ENCODE results near the gene STAG1. TPM values are rescaled to one million over a fixed set of nuclear protein-coding genes. Genes with fewer than 3 reads are reported as not detected.
A peak's percentile ranks its signal among the peaks of the same experiment; 100 is the strongest.
"Not testable (repeated sequence)": the region's sequence is repeated elsewhere in the genome, so short reads cannot be mapped to it uniquely, and the experiment has no call there.

STAG1 gene
- total RNA-seq, 2 experiments from 2014 or later = 38.7 to 44.7 TPM

GRCh38 chr3:136745916-136746315 is 6.3 kb downstream of the STAG1 start:
- no peaks in the 10 kb centered on the region for H3K9me3 Mint-ChIP-seq (ENCODE audit: insufficient read depth)
- no peak for DNase-seq
- peaks cover 27% of the 10 kb centered on the region for H3K36me3 Mint-ChIP-seq (ENCODE audit: low read depth)
- no peaks in the 10 kb centered on the region for H3K27me3 Mint-ChIP-seq (ENCODE audit: low read depth)
- CTCF ChIA-PET = interaction anchor here (1.0 to 1.7 kb wide), 3 partner anchors 11 to 354 kb away, joined by 3 to 5 read pairs (median 5); no protein-coding TSS in a partner anchor
- no peak for ATAC-seq
- no peak overlapping the region for H3K27ac Mint-ChIP-seq
- H3K4me1 Mint-ChIP-seq (ENCODE audit: low read depth) = peaks cover 45% of the 10 kb centered on the region
- POLR2A ChIA-PET = interaction anchor here (0.8 kb wide), 1 partner anchor 10 kb away, joined by 3 read pairs; no protein-coding TSS in a partner anchor
- no peak overlapping the region for H3K4me3 Mint-ChIP-seq

GRCh38 chr3:136741063-136741462 is 11.1 kb downstream of the STAG1 start:
- DNase-seq = no peak
- peaks cover 29% of the 10 kb centered on the region for H3K4me1 Mint-ChIP-seq (ENCODE audit: low read depth)
- H3K27ac Mint-ChIP-seq = no peak overlapping the region
- ChIA-PET CTCF (interaction anchor here (1.0 to 3.1 kb wide), 4 partner anchors 12 to 666 kb away, joined by 3 to 18 read pairs (median 4); partner anchors contain the start of gene STAG1), POLR2A (no interaction called here)
- no peaks in the 10 kb centered on the region for H3K27me3 Mint-ChIP-seq (ENCODE audit: low read depth)
- ATAC-seq = no peak
- peaks cover 39% of the 10 kb centered on the region for H3K36me3 Mint-ChIP-seq (ENCODE audit: low read depth)
- no peaks in the 10 kb centered on the region for H3K9me3 Mint-ChIP-seq (ENCODE audit: insufficient read depth)
- H3K4me3 Mint-ChIP-seq = no peak overlapping the region

DNA sequence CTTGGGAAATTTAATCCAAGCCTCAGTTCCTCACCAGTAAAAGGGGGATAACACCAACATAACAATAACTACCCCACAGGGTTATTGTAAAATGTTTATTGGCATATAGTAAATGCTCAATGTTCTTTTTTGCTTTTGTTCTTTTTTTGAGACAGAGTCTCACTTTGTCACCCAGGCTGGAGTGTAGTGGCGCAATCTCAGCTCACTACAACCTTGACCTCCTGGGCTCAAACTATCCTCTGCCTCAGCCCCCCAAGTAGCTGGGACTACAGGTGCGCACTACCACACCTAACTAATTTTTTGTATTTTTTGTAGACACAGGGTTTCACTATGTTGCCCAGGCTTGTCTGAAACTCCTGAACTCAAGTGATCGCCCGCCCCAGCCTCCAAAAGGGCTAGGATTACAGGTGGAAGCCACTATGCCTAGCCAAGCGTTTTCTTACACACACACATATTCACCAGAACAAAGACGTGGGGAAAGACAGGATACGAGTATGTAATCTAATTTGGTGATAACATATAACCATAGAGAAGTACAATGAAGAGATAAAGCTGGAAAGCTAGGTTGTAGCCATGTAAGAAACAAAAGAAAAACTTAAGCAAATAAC is 11.7 kb downstream of the STAG1 start:
- CTCF ChIA-PET = interaction anchor here (1.3 to 3.1 kb wide), 2 partner anchors 12 to 46 kb away, joined by 5 to 18 read pairs; partner anchors contain the start of gene STAG1
- POLR2A ChIA-PET = no interaction called here
- Mint-ChIP-seq H3K4me1 (ENCODE audit: low read depth) (peaks cover 25% of the 10 kb centered on the region), H3K36me3 (ENCODE audit: low read depth) (peaks cover 37% of the 10 kb centered on the region), H3K9me3 (ENCODE audit: insufficient read depth) (no peaks in the 10 kb centered on the region), H3K27ac (no peak overlapping the region), H3K27me3 (ENCODE audit: low read depth) (no peaks in the 10 kb centered on the region), H3K4me3 (no peak overlapping the region)
- no peak for ATAC-seq
- DNase-seq = no peak

GRCh38 chr3:136736950-136737349 is 15.2 kb downstream of the STAG1 start:
- ATAC-seq, H3K27ac Mint-ChIP-seq: not testable (repeated sequence)

GRCh38 chr3:136735103-136735502 is 17.1 kb downstream of the STAG1 start:
- ATAC-seq = no peak
- Mint-ChIP-seq H3K4me1 (ENCODE audit: low read depth) (peaks cover 39% of the 10 kb centered on the region), H3K9me3 (ENCODE audit: insufficient read depth) (no peaks in the 10 kb centered on the region), H3K27me3 (ENCODE audit: low read depth) (no peaks in the 10 kb centered on the region), H3K27ac (no peak overlapping the region), H3K36me3 (ENCODE audit: low read depth) (peaks cover 14% of the 10 kb centered on the region), H3K4me3 (no peak overlapping the region)
- ChIA-PET POLR2A (interaction anchor here (0.6 to 1.1 kb wide), 4 partner anchors 11 to 494 kb away, joined by 3 to 4 read pairs (median 3); no protein-coding TSS in a partner anchor), CTCF (interaction anchor here (0.7 to 1.5 kb wide), 5 partner anchors 11 to 429 kb away, joined by 3 to 7 read pairs (median 5); partner anchors contain the start of gene STAG1)
- DNase-seq = no peak

More at GRCh38 chr3:136736950-136737349, 15.2 kb downstream of the STAG1 start:
- H3K4me1 Mint-ChIP-seq (ENCODE audit: low read depth) = peaks cover 28% of the 10 kb centered on the region
- H3K9me3 Mint-ChIP-seq (ENCODE audit: insufficient read depth); H3K4me3 Mint-ChIP-seq; H3K27me3 Mint-ChIP-seq (ENCODE audit: low read depth); DNase-seq; CTCF ChIA-PET; POLR2A ChIA-PET: not testable (repeated sequence)
- peaks cover 22% of the 10 kb centered on the region for H3K36me3 Mint-ChIP-seq (ENCODE audit: low read depth)

DNA sequence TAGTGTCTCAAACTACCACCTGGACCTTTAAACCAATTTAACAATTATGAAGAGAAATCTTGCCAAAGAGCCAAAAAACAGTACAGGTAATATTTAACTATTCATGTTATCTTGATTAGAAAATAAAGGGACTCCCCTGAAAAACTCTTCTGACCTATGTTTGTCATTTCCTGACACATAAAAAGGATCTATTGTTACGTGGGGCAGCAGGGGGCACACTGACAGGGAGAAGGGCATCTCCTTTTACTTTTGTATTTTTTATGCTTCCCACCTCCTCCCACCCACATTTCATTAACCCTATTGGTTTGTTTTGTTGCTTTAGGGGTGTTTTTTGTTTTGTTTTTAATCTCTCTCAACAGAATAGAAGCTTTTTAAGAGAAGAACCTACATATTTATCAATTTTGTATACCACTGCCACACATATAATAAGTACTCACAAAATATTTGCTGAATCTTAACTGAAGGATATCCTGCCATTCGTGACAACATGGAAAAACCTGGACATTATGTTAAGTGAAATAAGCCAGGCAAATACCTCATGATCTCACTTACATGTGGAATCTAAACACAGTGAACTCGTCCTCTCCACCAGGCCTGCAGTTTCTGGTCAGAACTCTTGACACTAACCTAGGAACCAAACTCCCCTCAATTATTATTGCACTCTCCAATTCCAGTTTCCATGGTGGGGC is 17.7 kb downstream of the STAG1 start:
- ATAC-seq (peak; percentile 49), DNase-seq (no peak)
- Mint-ChIP-seq H3K36me3 (ENCODE audit: low read depth) (peaks cover 14% of the 10 kb centered on the region), H3K27me3 (ENCODE audit: low read depth) (no peaks in the 10 kb centered on the region), H3K4me3 (no peak overlapping the region), H3K4me1 (ENCODE audit: low read depth) (peaks cover 39% of the 10 kb centered on the region), H3K9me3 (ENCODE audit: insufficient read depth) (no peaks in the 10 kb centered on the region), H3K27ac (no peak overlapping the region)
- ChIA-PET CTCF (interaction anchor here (0.7 to 1.5 kb wide), 4 partner anchors 12 to 428 kb away, joined by 3 to 7 read pairs (median 4); partner anchors contain the start of gene STAG1), POLR2A (interaction anchor here (0.6 to 1.1 kb wide), 3 partner anchors 18 to 493 kb away, joined by 3 to 4 read pairs (median 3); no protein-coding TSS in a partner anchor)

DNA sequence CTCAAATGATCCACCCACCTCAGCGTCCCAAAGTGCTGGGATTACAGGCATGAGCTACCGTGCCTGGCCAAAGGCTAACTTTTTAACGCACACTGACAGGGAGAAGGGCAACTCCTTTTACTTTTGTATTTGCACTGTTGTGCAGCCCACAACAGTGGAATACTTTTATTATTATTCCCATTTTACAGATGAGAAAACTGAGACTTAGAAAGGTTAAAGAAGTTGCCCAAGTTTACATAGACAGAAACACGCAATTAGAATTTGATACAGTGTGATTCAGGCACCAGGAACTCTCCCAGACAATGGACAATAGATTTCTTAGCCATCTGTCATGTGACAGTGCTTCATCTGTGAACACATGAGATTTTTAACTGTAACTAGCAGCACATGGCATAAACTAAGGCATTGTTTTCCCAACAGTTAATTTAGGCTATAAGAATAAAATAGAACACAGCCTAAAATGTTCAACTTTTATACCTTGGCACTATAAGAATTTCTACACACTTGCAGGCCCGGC is 18.8 kb downstream of the STAG1 start:
- ATAC-seq = no peak
- Mint-ChIP-seq H3K4me3 (no peak overlapping the region), H3K27me3 (ENCODE audit: low read depth) (no peaks in the 10 kb centered on the region), H3K9me3 (ENCODE audit: insufficient read depth) (no peaks in the 10 kb centered on the region), H3K4me1 (ENCODE audit: low read depth) (peaks cover 46% of the 10 kb centered on the region), H3K36me3 (ENCODE audit: low read depth) (peaks cover 14% of the 10 kb centered on the region), H3K27ac (no peak overlapping the region)
- ChIA-PET POLR2A (no interaction called here), CTCF (interaction anchor here (1.4 kb wide), 1 partner anchor 19 kb away, joined by 7 read pairs; the partner anchor contains the start of gene STAG1)
- no peak for DNase-seq

GRCh38 chr3:136731274-136731884 is 20.8 kb downstream of the STAG1 start:
- DNase-seq = no peak
- Mint-ChIP-seq H3K27me3 (ENCODE audit: low read depth) (no peaks in the 10 kb centered on the region), H3K4me1 (ENCODE audit: low read depth) (peaks cover 44% of the 10 kb centered on the region), H3K9me3 (ENCODE audit: insufficient read depth) (no peaks in the 10 kb centered on the region), H3K36me3 (ENCODE audit: low read depth) (peaks cover 4% of the 10 kb centered on the region), H3K4me3 (no peak overlapping the region), H3K27ac (no peak overlapping the region)
- no peak for ATAC-seq
- ChIA-PET CTCF (interaction anchor here (1.0 to 1.2 kb wide), 2 partner anchors 21 to 660 kb away, joined by 3 read pairs; partner anchors contain the start of gene STAG1), POLR2A (no interaction called here)

GRCh38 chr3:136730595-136731273 is 21.4 kb downstream of the STAG1 start:
- ATAC-seq (no peak), DNase-seq (no peak)
- ChIA-PET CTCF (interaction anchor here (1.0 kb wide), 2 partner anchors 15 to 659 kb away, joined by 3 read pairs; no protein-coding TSS in a partner anchor), POLR2A (no interaction called here)
- Mint-ChIP-seq H3K27me3 (ENCODE audit: low read depth) (no peaks in the 10 kb centered on the region), H3K4me1 (ENCODE audit: low read depth) (peaks cover 46% of the 10 kb centered on the region), H3K4me3 (no peak overlapping the region), H3K36me3 (ENCODE audit: low read depth) (no peaks in the 10 kb centered on the region), H3K9me3 (ENCODE audit: insufficient read depth) (no peaks in the 10 kb centered on the region), H3K27ac (no peak overlapping the region)

DNA sequence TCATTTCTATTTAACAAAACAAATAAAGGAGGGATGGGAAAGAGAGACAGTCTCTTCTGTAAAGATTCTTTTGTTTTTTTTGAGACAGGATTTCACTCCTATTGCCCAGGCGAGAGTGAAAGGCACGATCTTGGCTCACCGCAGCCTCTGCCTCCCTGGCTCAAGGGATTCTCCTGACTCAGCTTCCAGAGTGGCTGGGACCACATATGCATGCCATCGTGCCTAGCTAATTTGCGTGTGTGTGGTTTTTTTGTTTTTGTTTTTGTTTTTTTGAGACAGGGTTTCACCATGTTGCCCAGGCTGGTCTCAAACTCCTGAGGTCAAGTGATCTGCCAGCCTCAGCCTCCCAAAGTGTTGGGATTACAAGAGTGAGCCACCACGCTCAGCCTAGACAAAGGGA is 23.3 kb downstream of the STAG1 start:
- no peak for DNase-seq
- POLR2A ChIA-PET = interaction anchor here (1.0 kb wide), 1 partner anchor 20 kb away, joined by 3 read pairs; no protein-coding TSS in a partner anchor
- no peak overlapping the region for H3K4me3 Mint-ChIP-seq

GRCh38 chr3:136728473-136728872 is 23.7 kb downstream of the STAG1 start:
- ChIA-PET CTCF (no interaction called here), POLR2A (interaction anchor here (1.0 kb wide), 1 partner anchor 20 kb away, joined by 3 read pairs; no protein-coding TSS in a partner anchor)
- H3K9me3 Mint-ChIP-seq (ENCODE audit: insufficient read depth) = no peaks in the 10 kb centered on the region

More for the DNA sequence above, 23.3 kb downstream of the STAG1 start:
- H3K4me1 Mint-ChIP-seq (ENCODE audit: low read depth) = peaks cover 40% of the 10 kb centered on the region
- CTCF ChIA-PET = no interaction called here
- no peaks in the 10 kb centered on the region for H3K9me3 Mint-ChIP-seq (ENCODE audit: insufficient read depth)
- H3K27me3 Mint-ChIP-seq (ENCODE audit: low read depth) = no peaks in the 10 kb centered on the region
- H3K36me3 Mint-ChIP-seq (ENCODE audit: low read depth) = peaks cover 3% of the 10 kb centered on the region
- no peak for ATAC-seq
- H3K27ac Mint-ChIP-seq = no peak overlapping the region

More at GRCh38 chr3:136728473-136728872, 23.7 kb downstream of the STAG1 start:
- Mint-ChIP-seq H3K27ac (no peak overlapping the region), H3K4me3 (no peak overlapping the region), H3K36me3 (ENCODE audit: low read depth) (peaks cover 3% of the 10 kb centered on the region), H3K4me1 (ENCODE audit: low read depth) (peaks cover 40% of the 10 kb centered on the region), H3K27me3 (ENCODE audit: low read depth) (no peaks in the 10 kb centered on the region)
- DNase-seq (no peak), ATAC-seq (peak; percentile 44)
